Esophagus squamous epithelium (tissue), 5 donors: Measurements from ENCODE around the gene ZNF683. TPM values are rescaled to one million over a fixed set of nuclear protein-coding genes. Genes with fewer than 3 reads are reported as not detected.

Experiments
- DNase-seq: peaks from one replicate; lab custom pipeline; 2025; lab: John Stamatoyannopoulos, UW
- H3K27ac ChIP-seq, 4 donors: fragments of 200-600 bp; sonication (generic); one replicate each; pipeline ENCODE4 v1.5.1; 2016 to 2019; ENCODE audit warnings: mild to moderate bottlenecking in 1 of 4
- H3K27me3 ChIP-seq, 4 donors: fragments of 200-600 bp; sonication (generic); 1 replicate in 3 of 4; 2 replicates in 1 of 4; pipeline versions ENCODE4 v1.5.1 to v1.6.0; 2017 to 2021; ENCODE audit warnings: antibody characterized with exemption in 1 of 4
- H3K36me3 ChIP-seq, 3 donors: fragments of 200-600 bp; sonication (generic); one replicate each; pipeline ENCODE4 v1.5.1; 2016 to 2019
- H3K4me1 ChIP-seq, 3 donors: fragments of 200-600 bp; sonication (generic); one replicate each; pipeline ENCODE4 v1.5.1; 2017 to 2019
- H3K4me3 ChIP-seq, 4 donors: fragments of 200-600 bp; sonication (generic); 1 replicate in 3 of 4; 2 replicates in 1 of 4; pipeline ENCODE4 v1.5.1; 2016 to 2019; ENCODE audit warnings: mild to moderate bottlenecking in 2 of 4, moderate library complexity in 1 of 4
- H3K9me3 ChIP-seq, 3 donors: fragments of 200-600 bp; sonication (generic); one replicate each; pipeline ENCODE4 v1.5.1; 2016 to 2019
- POLR2A ChIP-seq, 4 donors: fragments of 450-650 bp; IDR thresholded peaks; one replicate each; pipeline ENCODE4 v1.6.1; 2017; ENCODE audit warnings: antibody characterized with exemption in 4 of 4, mild to moderate bottlenecking in 4 of 4, moderate library complexity in 3 of 4
- WGBS, 2 donors: methylation state at CpG; one replicate each; pipeline ENCODE4 v1.1.5; 2018; 5-methylcytosine and 5-hydroxymethylcytosine counted together
- intact Hi-C: fragments of 100-400 bp; cut with DNase I; formaldehyde crosslinking; loops from one replicate; pipeline ENCODE4 v1.15.0; 2022
- total RNA-seq, 4 donors: library from RNA; depleted of rRNA; stranded (reverse); fragments of >200 nt; gene quantifications; one replicate each; pipeline ENCODE4 v1.1.0, GENCODE V29; 2016
- TF ChIP-seq, protein P1 (sequence below), 6 experiments: fragments of 450-650 bp in 4 of 6; fragments of 200-600 bp in 2 of 6; sonication (generic) in 2 of 6; IDR thresholded peaks; one replicate each; pipeline ENCODE4 v1.5.1; 2016 to 2019; ENCODE audit warnings: antibody characterized with exemption in 6 of 6, mild to moderate bottlenecking in 4 of 6, moderate library complexity in 4 of 6
- donor health status: DM: yes; HTN: yes; CAD: no.

The ZNF683 gene
- total RNA-seq, 4 donors from 2014 or later, result 0.26 to 0.95 TPM; not detected in 2

- intact Hi-C loops, result loop anchor here (5.0 kb wide), 1 partner anchor 42 kb away; the partner anchor contains the start of gene SH3BGRL3
- DNase-seq, result no peak
- WGBS, 2 donors, result 81 to 89% methylated on average over 3 of the region's 3 CpGs
- Histone ChIP-seq H3K4me3 (no peak overlapping the region), H3K27ac (no peak overlapping the region), H3K27me3 (peaks cover 0 to 5% (median 0%) of the 10 kb centered on the region in 4 donors), H3K36me3 (peaks cover 0 to 98% (median 8%) of the 10 kb centered on the region in 3 donors), H3K4me1 (peaks cover 0 to 29% (median 10%) of the 10 kb centered on the region in 3 donors), H3K9me3 (no peaks in the 10 kb centered on the region)
- TF ChIP-seq, protein P1, sequence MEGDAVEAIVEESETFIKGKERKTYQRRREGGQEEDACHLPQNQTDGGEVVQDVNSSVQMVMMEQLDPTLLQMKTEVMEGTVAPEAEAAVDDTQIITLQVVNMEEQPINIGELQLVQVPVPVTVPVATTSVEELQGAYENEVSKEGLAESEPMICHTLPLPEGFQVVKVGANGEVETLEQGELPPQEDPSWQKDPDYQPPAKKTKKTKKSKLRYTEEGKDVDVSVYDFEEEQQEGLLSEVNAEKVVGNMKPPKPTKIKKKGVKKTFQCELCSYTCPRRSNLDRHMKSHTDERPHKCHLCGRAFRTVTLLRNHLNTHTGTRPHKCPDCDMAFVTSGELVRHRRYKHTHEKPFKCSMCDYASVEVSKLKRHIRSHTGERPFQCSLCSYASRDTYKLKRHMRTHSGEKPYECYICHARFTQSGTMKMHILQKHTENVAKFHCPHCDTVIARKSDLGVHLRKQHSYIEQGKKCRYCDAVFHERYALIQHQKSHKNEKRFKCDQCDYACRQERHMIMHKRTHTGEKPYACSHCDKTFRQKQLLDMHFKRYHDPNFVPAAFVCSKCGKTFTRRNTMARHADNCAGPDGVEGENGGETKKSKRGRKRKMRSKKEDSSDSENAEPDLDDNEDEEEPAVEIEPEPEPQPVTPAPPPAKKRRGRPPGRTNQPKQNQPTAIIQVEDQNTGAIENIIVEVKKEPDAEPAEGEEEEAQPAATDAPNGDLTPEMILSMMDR (IDR thresholded peaks at IDR 0.05), result no peak
- TF ChIP-seq POLR2A (IDR thresholded peaks at IDR 0.05), result no peak
Measured at GRCh38 chr1:26324550-26324949, 48.0 kb downstream of the ZNF683 start.

DNA sequence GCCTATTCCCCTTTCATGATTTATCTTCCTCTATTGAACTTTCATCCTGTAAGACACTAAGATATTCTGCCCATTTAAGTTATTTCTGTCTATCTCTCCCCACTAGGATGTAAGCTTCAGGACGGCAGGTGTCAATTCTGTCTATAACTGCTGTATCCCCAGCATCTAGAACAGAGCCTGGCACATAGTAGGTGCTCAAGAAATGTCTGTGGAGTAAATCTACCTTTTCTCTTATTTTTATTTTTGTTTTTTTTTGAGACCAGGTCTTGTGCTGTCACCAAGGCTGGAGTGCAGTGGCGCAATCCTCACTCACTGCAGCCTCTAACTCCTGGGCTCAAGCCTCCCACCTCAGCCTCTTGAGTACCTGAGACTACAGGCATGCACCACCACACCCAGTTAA, 49.2 kb downstream of the ZNF683 start:
- TF ChIP-seq, protein P1 (IDR thresholded peaks at IDR 0.05), result no peak
- no peak for TF ChIP-seq POLR2A (IDR thresholded peaks at IDR 0.05)
- intact Hi-C loops, result loop anchor here (5.0 kb wide), 1 partner anchor 41 kb away; the partner anchor contains the start of gene SH3BGRL3
- Histone ChIP-seq H3K4me1 (peaks cover 0 to 31% (median 10%) of the 10 kb centered on the region in 3 donors), H3K4me3 (no peak overlapping the region), H3K9me3 (no peaks in the 10 kb centered on the region), H3K36me3 (peaks cover 0 to 88% (median 8%) of the 10 kb centered on the region in 3 donors), H3K27ac (no peak overlapping the region), H3K27me3 (peaks cover 0 to 4% (median 0%) of the 10 kb centered on the region in 4 donors)
- no peak for DNase-seq
- WGBS, 2 donors, result 91 to 93% methylated on average over 2 of the region's 2 CpGs

- Histone ChIP-seq H3K4me3 (no peak overlapping the region), H3K36me3 (peaks cover 0 to 74% (median 8%) of the 10 kb centered on the region in 3 donors), H3K9me3 (no peaks in the 10 kb centered on the region), H3K27ac (peak overlapping the region in 1 of 4 donors; percentile 0), H3K4me1 (peaks cover 0 to 34% (median 10%) of the 10 kb centered on the region in 3 donors), H3K27me3 (peaks cover 0 to 4% (median 0%) of the 10 kb centered on the region in 4 donors)
- no peak for TF ChIP-seq POLR2A (IDR thresholded peaks at IDR 0.05)
- TF ChIP-seq, protein P1 (IDR thresholded peaks at IDR 0.05), result no peak
- 53 to 60% methylated on average over 7 to 8 of the region's 10 CpGs for WGBS, 2 donors
- DNase-seq, result no peak
- intact Hi-C loops, result loop anchor here (5.0 kb wide), 1 partner anchor 40 kb away; the partner anchor contains the start of gene SH3BGRL3
Measured at GRCh38 chr1:26322042-26322331, 50.6 kb downstream of the ZNF683 start.

DNA sequence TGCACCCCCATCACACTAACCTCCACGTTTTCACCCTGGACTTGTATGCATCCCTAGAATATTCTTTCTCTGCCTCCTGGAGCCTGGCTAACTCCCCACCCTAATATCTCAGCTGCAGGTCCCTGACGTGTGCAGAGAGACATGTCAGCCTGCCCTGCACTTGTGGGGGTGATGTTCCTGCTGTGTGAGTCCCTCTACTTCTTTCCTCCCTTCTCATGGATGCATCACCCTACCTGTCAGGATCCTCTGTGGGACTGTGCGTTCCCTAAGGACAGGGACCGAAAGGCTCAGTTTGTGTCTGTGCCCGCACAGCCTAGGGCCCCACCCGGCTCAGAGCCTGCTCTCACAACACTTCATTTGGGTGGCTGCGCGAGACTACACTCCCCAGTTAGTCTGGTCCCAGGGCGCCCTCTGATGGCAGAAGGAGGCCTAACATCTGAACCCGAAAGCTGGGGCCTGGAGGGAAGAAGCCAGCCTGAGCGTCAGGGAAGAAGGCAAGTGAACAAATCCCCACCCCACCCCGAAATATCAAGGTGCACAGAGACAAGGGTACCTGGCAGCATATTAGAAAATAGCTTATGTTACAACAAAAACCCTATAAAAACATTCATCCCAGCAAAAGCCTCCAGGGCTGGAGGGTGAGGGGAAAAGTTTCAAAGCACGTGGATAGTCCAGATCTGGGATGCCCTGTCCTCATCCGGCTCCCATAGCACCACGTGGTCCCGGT, 51.1 kb downstream of the ZNF683 start:
- intact Hi-C loops, result loop anchor here (5.0 kb wide), 1 partner anchor 39 kb away; the partner anchor contains the start of gene SH3BGRL3
- Histone ChIP-seq H3K9me3 (no peaks in the 10 kb centered on the region), H3K4me1 (peaks cover 0 to 34% (median 10%) of the 10 kb centered on the region in 3 donors), H3K27ac (peak overlapping the region in 3 of 4 donors; percentile 0 to 21 (median 17)), H3K27me3 (peaks cover 0 to 4% (median 0%) of the 10 kb centered on the region in 4 donors), H3K36me3 (peaks cover 0 to 69% (median 8%) of the 10 kb centered on the region in 3 donors), H3K4me3 (no peak overlapping the region)
- TF ChIP-seq, protein P1 (IDR thresholded peaks at IDR 0.05), result peak; percentile 80 to 97 (median 93)
- no peak for TF ChIP-seq POLR2A (IDR thresholded peaks at IDR 0.05)
- WGBS, 2 donors, result 12 to 15% methylated on average over 10 to 11 of the region's 16 CpGs
- DNase-seq, result peak; percentile 68

GRCh38 chr1:26320896-26321295, 51.7 kb downstream of the ZNF683 start:
- peak overlapping the region in 1 of 4 donors; percentile 17 for H3K27ac ChIP-seq
- DNase-seq, result no peak
- H3K4me1 ChIP-seq, result peaks cover 0 to 34% (median 10%) of the 10 kb centered on the region in 3 donors
- H3K27me3 ChIP-seq, result peaks cover 0 to 4% (median 0%) of the 10 kb centered on the region in 4 donors
- peaks cover 0 to 66% (median 8%) of the 10 kb centered on the region in 3 donors for H3K36me3 ChIP-seq
- 20% methylated on average over 1 of the region's 2 CpGs; no CpG with 5 or more reads in 1 of the 2 donors for WGBS, 2 donors
- intact Hi-C loops, result loop anchor here (5.0 kb wide), 1 partner anchor 39 kb away; the partner anchor contains the start of gene SH3BGRL3
- H3K4me3 ChIP-seq, result no peak overlapping the region
- H3K9me3 ChIP-seq, result no peaks in the 10 kb centered on the region
- no peak for TF ChIP-seq POLR2A (IDR thresholded peaks at IDR 0.05)
- TF ChIP-seq, protein P1 (IDR thresholded peaks at IDR 0.05), result no peak
